ENCODE results near the gene NF1.

Gene NF1

GRCh38 chr17:31411707-31412285 lies 317.0 kb downstream of the NF1 start:
- no peak for TF ChIP-seq CTCF (IDR thresholded peaks at IDR 0.05; ENCODE audit: low read depth, low read length)
- DNase-seq (ENCODE audit: low read depth in 2 of 2) = no peak

GRCh38 chr17:31412511-31412910 lies 317.7 kb downstream of the NF1 start:
- no peak for DNase-seq (ENCODE audit: low read depth in 2 of 2)
- H3K4me3 ChIP-seq (replicated peaks in 1 of 2; ENCODE audit: low read depth in 2 of 2, low read length in 2 of 2) = no peak overlapping the region
- TF ChIP-seq CTCF (IDR thresholded peaks at IDR 0.05; ENCODE audit: low read depth, low read length) = no peak

More at GRCh38 chr17:31411707-31412285, 317.0 kb downstream of the NF1 start:
- no peak overlapping the region for H3K4me3 ChIP-seq (replicated peaks in 1 of 2; ENCODE audit: low read depth in 2 of 2, low read length in 2 of 2)

- H3K4me3 ChIP-seq (replicated peaks in 1 of 2; ENCODE audit: low read depth in 2 of 2, low read length in 2 of 2) = no peak overlapping the region
- DNase-seq (ENCODE audit: low read depth in 2 of 2) = no peak
- TF ChIP-seq CTCF (IDR thresholded peaks at IDR 0.05; ENCODE audit: low read depth, low read length) = no peak
Observed at GRCh38 chr17:31413081-31413799, 318.5 kb downstream of the NF1 start.

GRCh38 chr17:31413874-31414549 lies 319.2 kb downstream of the NF1 start:
- no peak for TF ChIP-seq CTCF (IDR thresholded peaks at IDR 0.05; ENCODE audit: low read depth, low read length)
- peak; percentile 64 to 73 for DNase-seq (ENCODE audit: low read depth in 2 of 2)
- no peak overlapping the region for H3K4me3 ChIP-seq (replicated peaks in 1 of 2; ENCODE audit: low read depth in 2 of 2, low read length in 2 of 2)

- DNase-seq (ENCODE audit: low read depth in 2 of 2) = no peak
- no peak for TF ChIP-seq CTCF (IDR thresholded peaks at IDR 0.05; ENCODE audit: low read depth, low read length)
- H3K4me3 ChIP-seq (replicated peaks in 1 of 2; ENCODE audit: low read depth in 2 of 2, low read length in 2 of 2) = no peak overlapping the region
Observed at GRCh38 chr17:31414550-31414918, 319.8 kb downstream of the NF1 start.

GRCh38 chr17:31415004-31415454 lies 320.3 kb downstream of the NF1 start:
- no peak for DNase-seq (ENCODE audit: low read depth in 2 of 2)
- no peak for TF ChIP-seq CTCF (IDR thresholded peaks at IDR 0.05; ENCODE audit: low read depth, low read length)
- no peak overlapping the region for H3K4me3 ChIP-seq (replicated peaks in 1 of 2; ENCODE audit: low read depth in 2 of 2, low read length in 2 of 2)

All from cardiac fibroblast (primary cell).